ENCODE measurements around the gene GABARAP.

GABARAP gene

GRCh38 chr17:7207120-7208001 lies 34.9 kb downstream of the GABARAP start:
- DNase-seq (ENCODE audit: low read depth, low spot score), result no peak

DNA sequence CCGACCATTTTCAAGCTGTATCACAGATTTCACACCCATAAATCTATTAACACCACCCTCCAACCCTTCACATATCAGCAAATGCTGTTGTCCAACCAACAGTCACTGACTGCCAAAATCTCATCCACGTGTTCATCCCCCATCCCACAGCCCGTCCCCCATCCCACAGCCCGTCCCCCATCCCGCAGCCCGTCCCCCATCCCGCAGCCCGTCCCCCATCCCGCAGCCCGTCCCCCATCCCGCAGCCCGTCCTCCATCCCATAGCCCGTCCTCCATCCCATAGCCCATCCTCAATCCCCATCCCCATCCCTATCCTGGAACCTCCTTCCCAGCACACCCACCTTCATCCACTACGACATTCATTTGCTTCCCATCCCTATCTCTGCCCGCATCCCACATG lies 36.7 kb downstream of the GABARAP start:
- DNase-seq (ENCODE audit: low read depth, low spot score), result no peak

GRCh38 chr17:7204828-7205461 lies 37.3 kb downstream of the GABARAP start:
- peak; percentile 93 for DNase-seq (ENCODE audit: low read depth, low spot score)

- DNase-seq (ENCODE audit: low read depth, low spot score), result no peak
Measured at GRCh38 chr17:7204336-7204735, 37.9 kb downstream of the GABARAP start.

- DNase-seq (ENCODE audit: low read depth, low spot score), result no peak
Measured at GRCh38 chr17:7203391-7203790, 38.9 kb downstream of the GABARAP start.

GRCh38 chr17:7196651-7197401 lies 45.4 kb downstream of the GABARAP start:
- DNase-seq (ENCODE audit: low read depth, low spot score), result no peak

- no peak for DNase-seq (ENCODE audit: low read depth, low spot score)
Measured at GRCh38 chr17:7195971-7196370, 46.3 kb downstream of the GABARAP start.

- no peak for DNase-seq (ENCODE audit: low read depth, low spot score)
Measured at GRCh38 chr17:7192271-7192937, 49.8 kb downstream of the GABARAP start.

DNA sequence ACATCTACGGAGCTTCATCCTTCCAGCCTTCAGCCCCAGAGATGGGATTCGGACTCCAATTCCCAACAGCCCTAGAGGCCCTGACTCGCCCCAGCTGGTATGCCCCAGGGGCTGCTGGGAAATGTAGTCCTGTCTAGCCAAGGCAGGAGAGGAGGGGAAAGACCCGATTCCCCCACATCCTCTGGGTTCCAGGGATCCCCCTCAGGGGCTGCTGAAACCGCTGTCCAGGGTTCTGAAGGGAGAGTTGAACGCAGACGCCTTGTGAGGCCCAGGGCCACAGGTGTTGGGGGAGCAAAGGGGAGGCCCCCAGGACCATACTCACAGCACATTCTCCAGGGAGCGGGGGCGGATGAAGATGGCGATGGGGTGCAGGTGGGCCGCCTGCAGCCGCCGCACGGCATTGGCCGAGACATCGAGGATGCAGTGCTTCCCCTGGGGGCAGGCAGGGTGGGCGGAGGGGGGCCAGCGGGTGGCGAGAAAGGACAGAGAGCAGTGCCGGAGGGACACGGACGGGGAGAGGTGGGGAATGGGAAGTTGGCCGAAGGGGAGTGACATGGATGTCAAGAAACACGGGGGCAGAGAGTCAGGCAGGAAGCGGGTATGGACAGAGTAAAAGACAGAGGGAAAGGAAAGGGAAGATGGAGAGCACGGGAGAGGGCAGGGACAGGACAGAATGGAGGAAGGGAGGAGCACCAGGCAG lies 50.5 kb downstream of the GABARAP start:
- DNase-seq (ENCODE audit: low read depth, low spot score), result peak; percentile 52

DNA sequence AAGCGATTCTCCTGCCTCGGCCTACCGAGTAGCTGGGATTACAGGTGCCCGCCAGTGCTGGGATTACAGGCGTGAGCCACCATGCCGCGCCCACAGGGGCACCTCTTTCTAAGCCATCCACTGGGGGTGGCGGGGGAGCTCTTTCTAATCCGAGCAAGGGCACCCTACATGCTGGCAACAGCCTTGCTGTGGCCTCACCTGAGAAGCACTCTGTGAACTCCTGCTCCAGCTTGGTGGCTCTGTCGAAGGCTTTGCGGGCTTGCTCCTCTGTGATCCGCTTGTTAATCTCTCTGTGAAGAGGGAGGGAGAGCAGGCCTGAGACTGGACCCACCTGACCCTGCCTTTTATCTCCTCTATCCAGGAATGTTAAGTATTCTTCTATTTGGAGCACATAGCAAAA lies 51.2 kb downstream of the GABARAP start:
- no peak for DNase-seq (ENCODE audit: low read depth, low spot score)

GRCh38 chr17:7190276-7190917 lies 51.9 kb downstream of the GABARAP start:
- DNase-seq (ENCODE audit: low read depth, low spot score), result no peak
